Measurements from ENCODE around the gene ATP5MC3. TPM values are rescaled to one million over a fixed set of nuclear protein-coding genes. Genes with fewer than 3 reads are reported as not detected.
A peak's percentile ranks its signal among the peaks of the same experiment; 100 is the strongest.

ATP5MC3 gene
- total RNA-seq, 2 experiments from 2014 or later = 203 to 208 TPM

GRCh38 chr2:175164235-175164634 lies 17.3 kb downstream of the ATP5MC3 start:
- Mint-ChIP-seq H3K27ac (no peak overlapping the region), H3K36me3 (no peaks in the 10 kb centered on the region), H3K9me3 (no peaks in the 10 kb centered on the region), H3K4me3 (no peak overlapping the region), H3K27me3 (no peaks in the 10 kb centered on the region), H3K4me1 (peaks cover 19% of the 10 kb centered on the region)
- POLR2A ChIA-PET = no interaction called here
- DNase-seq = no peak
- no peak for ATAC-seq (ENCODE audit: low read depth)

GRCh38 chr2:175158894-175159293 lies 22.6 kb downstream of the ATP5MC3 start:
- Mint-ChIP-seq H3K27ac (no peak overlapping the region), H3K4me1 (peaks cover 14% of the 10 kb centered on the region), H3K4me3 (no peak overlapping the region), H3K27me3 (no peaks in the 10 kb centered on the region), H3K9me3 (no peaks in the 10 kb centered on the region), H3K36me3 (peaks cover 7% of the 10 kb centered on the region)
- DNase-seq = no peak
- POLR2A ChIA-PET = interaction anchor here (0.7 to 1.3 kb wide), 2 partner anchors 10 to 54 kb away, joined by 3 to 10 read pairs; no protein-coding TSS in a partner anchor
- ATAC-seq (ENCODE audit: low read depth) = no peak

GRCh38 chr2:175156534-175156933 lies 25.0 kb downstream of the ATP5MC3 start:
- H3K36me3 Mint-ChIP-seq = peaks cover 7% of the 10 kb centered on the region
- no peaks in the 10 kb centered on the region for H3K27me3 Mint-ChIP-seq
- H3K9me3 Mint-ChIP-seq = no peaks in the 10 kb centered on the region
- no peak overlapping the region for H3K4me3 Mint-ChIP-seq
- POLR2A ChIA-PET = no interaction called here
- H3K27ac Mint-ChIP-seq = no peak overlapping the region
- ATAC-seq (ENCODE audit: low read depth) (no peak), DNase-seq (no peak)
- H3K4me1 Mint-ChIP-seq = peaks cover 16% of the 10 kb centered on the region

GRCh38 chr2:175154661-175155082 lies 26.8 kb downstream of the ATP5MC3 start:
- no peak overlapping the region for H3K4me3 Mint-ChIP-seq
- POLR2A ChIA-PET = no interaction called here
- DNase-seq (no peak), ATAC-seq (ENCODE audit: low read depth) (peak; percentile 61)
- no peaks in the 10 kb centered on the region for H3K27me3 Mint-ChIP-seq
- peaks cover 11% of the 10 kb centered on the region for H3K36me3 Mint-ChIP-seq
- no peak overlapping the region for H3K27ac Mint-ChIP-seq
- peaks cover 11% of the 10 kb centered on the region for H3K4me1 Mint-ChIP-seq
- H3K9me3 Mint-ChIP-seq = no peaks in the 10 kb centered on the region

GRCh38 chr2:175152242-175152641 lies 29.3 kb downstream of the ATP5MC3 start:
- Mint-ChIP-seq H3K36me3 (peaks cover 26% of the 10 kb centered on the region), H3K27me3 (no peaks in the 10 kb centered on the region), H3K4me1 (peaks cover 11% of the 10 kb centered on the region), H3K4me3 (no peak overlapping the region), H3K9me3 (no peaks in the 10 kb centered on the region), H3K27ac (no peak overlapping the region)
- POLR2A ChIA-PET = no interaction called here
- ATAC-seq (ENCODE audit: low read depth) (no peak), DNase-seq (no peak)

- H3K4me3 Mint-ChIP-seq = no peak overlapping the region
Measured at GRCh38 chr2:175151791-175152190, 29.7 kb downstream of the ATP5MC3 start.

GRCh38 chr2:175147186-175147585 lies 34.3 kb downstream of the ATP5MC3 start:
- Mint-ChIP-seq H3K4me1 (peaks cover 7% of the 10 kb centered on the region), H3K27me3 (no peaks in the 10 kb centered on the region), H3K9me3 (no peaks in the 10 kb centered on the region), H3K36me3 (peaks cover 27% of the 10 kb centered on the region), H3K27ac (no peak overlapping the region), H3K4me3 (no peak overlapping the region)
- POLR2A ChIA-PET = no interaction called here
- no peak for DNase-seq
- ATAC-seq (ENCODE audit: low read depth) = no peak

More at GRCh38 chr2:175151791-175152190, 29.7 kb downstream of the ATP5MC3 start:
- Mint-ChIP-seq H3K4me1 (peaks cover 11% of the 10 kb centered on the region), H3K36me3 (peaks cover 23% of the 10 kb centered on the region), H3K9me3 (no peaks in the 10 kb centered on the region), H3K27me3 (no peaks in the 10 kb centered on the region), H3K27ac (no peak overlapping the region)
- POLR2A ChIA-PET = interaction anchor here (1.0 kb wide), 1 partner anchor 17 kb away, joined by 3 read pairs; the partner anchor contains the start of gene ATF2
- ATAC-seq (ENCODE audit: low read depth) (no peak), DNase-seq (no peak)

GRCh38 chr2:175143678-175144077 lies 37.8 kb downstream of the ATP5MC3 start:
- Mint-ChIP-seq H3K27me3 (no peaks in the 10 kb centered on the region), H3K36me3 (peaks cover 20% of the 10 kb centered on the region), H3K4me1 (peaks cover 5% of the 10 kb centered on the region), H3K27ac (no peak overlapping the region), H3K9me3 (no peaks in the 10 kb centered on the region), H3K4me3 (no peak overlapping the region)
- POLR2A ChIA-PET = no interaction called here
- ATAC-seq (ENCODE audit: low read depth) = no peak
- no peak for DNase-seq

- H3K4me1 Mint-ChIP-seq = peaks cover 5% of the 10 kb centered on the region
- no peaks in the 10 kb centered on the region for H3K27me3 Mint-ChIP-seq
- DNase-seq = no peak
- POLR2A ChIA-PET = no interaction called here
- H3K4me3 Mint-ChIP-seq = no peak overlapping the region
- H3K9me3 Mint-ChIP-seq = no peaks in the 10 kb centered on the region
- no peak overlapping the region for H3K27ac Mint-ChIP-seq
- H3K36me3 Mint-ChIP-seq = peaks cover 21% of the 10 kb centered on the region
- no peak for ATAC-seq (ENCODE audit: low read depth)
Measured at GRCh38 chr2:175143191-175143590, 38.3 kb downstream of the ATP5MC3 start.

GRCh38 chr2:175140332-175140731 lies 41.2 kb downstream of the ATP5MC3 start:
- DNase-seq = no peak
- H3K9me3 Mint-ChIP-seq = no peaks in the 10 kb centered on the region
- H3K27me3 Mint-ChIP-seq = no peaks in the 10 kb centered on the region
- POLR2A ChIA-PET = no interaction called here
- ATAC-seq (ENCODE audit: low read depth) = no peak
- H3K27ac Mint-ChIP-seq = no peak overlapping the region
- H3K4me3 Mint-ChIP-seq = no peak overlapping the region
- peaks cover 12% of the 10 kb centered on the region for H3K4me1 Mint-ChIP-seq
- peaks cover 33% of the 10 kb centered on the region for H3K36me3 Mint-ChIP-seq

- H3K4me1 Mint-ChIP-seq = peaks cover 8% of the 10 kb centered on the region
- ATAC-seq (ENCODE audit: low read depth) = no peak
- no peak overlapping the region for H3K4me3 Mint-ChIP-seq
- H3K9me3 Mint-ChIP-seq = no peaks in the 10 kb centered on the region
- H3K27ac Mint-ChIP-seq = no peak overlapping the region
- H3K36me3 Mint-ChIP-seq = peaks cover 42% of the 10 kb centered on the region
- POLR2A ChIA-PET = interaction anchor here (0.5 kb wide), 1 partner anchor 11 kb away, joined by 3 read pairs; no protein-coding TSS in a partner anchor
- H3K27me3 Mint-ChIP-seq = no peaks in the 10 kb centered on the region
- no peak for DNase-seq
Measured at GRCh38 chr2:175137793-175138192, 43.7 kb downstream of the ATP5MC3 start.

- Mint-ChIP-seq H3K4me1 (peaks cover 6% of the 10 kb centered on the region), H3K4me3 (no peak overlapping the region), H3K27ac (no peak overlapping the region), H3K36me3 (peaks cover 38% of the 10 kb centered on the region), H3K9me3 (no peaks in the 10 kb centered on the region), H3K27me3 (no peaks in the 10 kb centered on the region)
- POLR2A ChIA-PET = no interaction called here
- DNase-seq (no peak), ATAC-seq (ENCODE audit: low read depth) (no peak)
Measured at GRCh38 chr2:175136334-175137215, 44.9 kb downstream of the ATP5MC3 start.

GRCh38 chr2:175135862-175136261 lies 45.6 kb downstream of the ATP5MC3 start:
- no peaks in the 10 kb centered on the region for H3K27me3 Mint-ChIP-seq
- no peaks in the 10 kb centered on the region for H3K9me3 Mint-ChIP-seq
- POLR2A ChIA-PET = no interaction called here
- ATAC-seq (ENCODE audit: low read depth) (no peak), DNase-seq (no peak)
- no peak overlapping the region for H3K4me3 Mint-ChIP-seq
- H3K4me1 Mint-ChIP-seq = peaks cover 6% of the 10 kb centered on the region
- H3K27ac Mint-ChIP-seq = no peak overlapping the region
- peaks cover 38% of the 10 kb centered on the region for H3K36me3 Mint-ChIP-seq

- no peak overlapping the region for H3K4me3 Mint-ChIP-seq
- POLR2A ChIA-PET = no interaction called here
- H3K36me3 Mint-ChIP-seq = peaks cover 36% of the 10 kb centered on the region
- ATAC-seq (ENCODE audit: low read depth) = no peak
- H3K27ac Mint-ChIP-seq = no peak overlapping the region
- H3K27me3 Mint-ChIP-seq = no peaks in the 10 kb centered on the region
- H3K4me1 Mint-ChIP-seq = peaks cover 6% of the 10 kb centered on the region
- no peak for DNase-seq
- H3K9me3 Mint-ChIP-seq = no peaks in the 10 kb centered on the region
Measured at GRCh38 chr2:175135177-175135576, 46.3 kb downstream of the ATP5MC3 start.

All from activated naive CD8-positive, alpha-beta T cell treated with anti-CD3 and anti-CD28 coated beads, Interleukin-2, amount 10 ng/mL, durations not matched to agents 7 days and 5 days (primary cell).